H9 (cell line): ENCODE measurements around the gene MOB3A. TPM values are rescaled to one million over a fixed set of nuclear protein-coding genes. Genes with fewer than 3 reads are reported as not detected.

ENCODE experiments used
- DNase-seq: peaks from one replicate; pipeline ENCODE4 v3.0.0-alpha.2; 2017
- H2AFZ ChIP-seq: one replicate; pipeline ENCODE4 v1.6.1; 2013; ENCODE audit warnings: mild to moderate bottlenecking, low read length, control low read depth, moderate library complexity
- H2AK5ac ChIP-seq: 2 replicates; pipeline ENCODE4 v1.6.1; 2013; ENCODE audit warnings: low read length, control low read depth, mixed read lengths; ENCODE audit not compliant: insufficient read length
- H2BK120ac ChIP-seq: one replicate; pipeline ENCODE4 v1.6.1; 2013; ENCODE audit warnings: low read depth, mild to moderate bottlenecking, low read length, control low read depth, inconsistent platforms; ENCODE audit not compliant: poor library complexity, severe bottlenecking
- H2BK12ac ChIP-seq: 2 replicates; pipeline ENCODE4 v1.6.1; 2013; ENCODE audit warnings: low read length, control low read depth, mixed read lengths, low read depth; ENCODE audit not compliant: insufficient read length
- H2BK15ac ChIP-seq: 2 replicates; pipeline ENCODE4 v1.6.1; 2013; ENCODE audit warnings: low read depth, low read length, control low read depth
- H2BK20ac ChIP-seq: one replicate; pipeline ENCODE4 v1.6.1; 2013; ENCODE audit warnings: low read depth, mild to moderate bottlenecking, low read length, control low read depth, inconsistent platforms; ENCODE audit not compliant: poor library complexity, severe bottlenecking
- H2BK5ac ChIP-seq: 2 replicates; pipeline ENCODE4 v1.6.1; 2013; ENCODE audit warnings: low read length, control low read depth, mixed read lengths; ENCODE audit not compliant: insufficient read length
- H3K14ac ChIP-seq: 2 replicates; pipeline ENCODE4 v1.6.1; 2013; ENCODE audit warnings: low read length, control low read depth; ENCODE audit not compliant: insufficient read depth
- H3K18ac ChIP-seq: 2 replicates; pipeline ENCODE4 v1.6.1; 2013; ENCODE audit warnings: low read depth, mild to moderate bottlenecking, mixed read lengths, low read length, control low read depth; ENCODE audit not compliant: insufficient read length
- H3K23ac ChIP-seq: 2 replicates; pipeline ENCODE4 v1.6.1; 2013; ENCODE audit warnings: low read length, control low read depth, mixed read lengths, low read depth; ENCODE audit not compliant: insufficient read length
- H3K23me2 ChIP-seq: 2 replicates; pipeline ENCODE4 v1.6.1; 2013; ENCODE audit warnings: low read depth, mild to moderate bottlenecking, mixed read lengths, low read length, control low read depth; ENCODE audit not compliant: insufficient read length, poor library complexity, severe bottlenecking
- H3K27ac ChIP-seq: 2 replicates; pipeline ENCODE4 v1.5.1; 2013; ENCODE audit warnings: low read length, control low read depth, mixed read lengths, low read depth; ENCODE audit not compliant: insufficient read length
- H3K27me3 ChIP-seq: 2 replicates; pipeline ENCODE4 v1.6.1; 2013; ENCODE audit warnings: low read length, control low read depth, inconsistent platforms; ENCODE audit not compliant: insufficient read depth
- H3K4ac ChIP-seq: 2 replicates; pipeline ENCODE4 v1.6.1; 2013; ENCODE audit warnings: low read depth, mild to moderate bottlenecking, control low read depth, inconsistent platforms, low read length, moderate library complexity
- H3K4me1 ChIP-seq: 2 replicates; pipeline ENCODE4 v1.6.1; 2013; ENCODE audit warnings: low read length, control low read depth, inconsistent platforms; ENCODE audit not compliant: insufficient read depth
- H3K4me2 ChIP-seq: 2 replicates; pipeline ENCODE4 v1.6.1; 2013; ENCODE audit warnings: low read length, control low read depth, mixed read lengths; ENCODE audit not compliant: insufficient read length, insufficient read depth
- H3K56ac ChIP-seq: 2 replicates; pipeline ENCODE4 v1.6.1; 2013; ENCODE audit warnings: low read depth, mild to moderate bottlenecking, mixed read lengths, low read length, control low read depth; ENCODE audit not compliant: insufficient read length
- H3K79me1 ChIP-seq: 2 replicates; pipeline ENCODE4 v1.6.1; 2013; ENCODE audit warnings: low read depth, mild to moderate bottlenecking, moderate library complexity, low read length, control low read depth, inconsistent platforms; ENCODE audit not compliant: insufficient read depth, poor library complexity, severe bottlenecking
- H3K79me2 ChIP-seq: 2 replicates; pipeline ENCODE4 v1.6.1; 2013; ENCODE audit warnings: low read length, control low read depth, inconsistent platforms; ENCODE audit not compliant: insufficient read depth
- H3K9ac ChIP-seq: 2 replicates; pipeline ENCODE4 v1.6.1; 2013; ENCODE audit warnings: low read length, control low read depth, mixed read lengths; ENCODE audit not compliant: insufficient read length; ENCODE audit errors: extremely low read depth
- H3K9me3 ChIP-seq: one replicate; pipeline ENCODE4 v1.6.1; 2013; ENCODE audit warnings: low read depth, low read length, inconsistent platforms; ENCODE audit not compliant: control insufficient read depth
- H3T11ph ChIP-seq: one replicate; pipeline ENCODE4 v1.6.1; 2013; ENCODE audit warnings: mild to moderate bottlenecking, low read length, control low read depth, inconsistent platforms
- H4K20me1 ChIP-seq: one replicate; pipeline ENCODE4 v1.6.1; 2013; ENCODE audit not compliant: control insufficient read depth, insufficient read length, insufficient read depth
- H4K5ac ChIP-seq: 2 replicates; pipeline ENCODE4 v1.6.1; 2013; ENCODE audit warnings: low read depth, mild to moderate bottlenecking, mixed read lengths, low read length, control low read depth; ENCODE audit not compliant: insufficient read length
- H4K8ac ChIP-seq: replicated peaks from 2 replicates; pipeline ENCODE4 v1.6.1; 2013; ENCODE audit warnings: low read length, control low read depth, mixed read lengths, low read depth; ENCODE audit not compliant: insufficient read length
- H4K91ac ChIP-seq: 2 replicates; pipeline ENCODE4 v1.6.1; 2013; ENCODE audit warnings: low read depth, mild to moderate bottlenecking, moderate library complexity, mixed read lengths, low read length, control low read depth; ENCODE audit not compliant: insufficient read length
- H3K27ac Mint-ChIP-seq, 3 experiments: 2 replicates in 2 of 3; 3 replicates in 1 of 3; pipeline ENCODE4 v1.8.0; 2020 to 2021; ENCODE audit warnings: mixed read lengths in 3 of 3, mild to moderate bottlenecking in 1 of 3, moderate library complexity in 1 of 3
- H3K27me3 Mint-ChIP-seq: 2 replicates; pipeline ENCODE4 v1.8.0; 2021; ENCODE audit warnings: low read depth, mild to moderate bottlenecking, moderate library complexity, mixed read lengths
- H3K36me3 Mint-ChIP-seq, 3 experiments: 2 replicates in 2 of 3; 3 replicates in 1 of 3; pipeline ENCODE4 v1.8.0; 2020 to 2021; ENCODE audit warnings: low read depth in 3 of 3, mixed read lengths in 3 of 3; ENCODE audit not compliant: insufficient read depth in 1 of 3
- H3K4me1 Mint-ChIP-seq, 2 experiments: 2 replicates each; pipeline ENCODE4 v1.8.0; 2020; ENCODE audit warnings: mixed read lengths in 2 of 2
- H3K4me3 Mint-ChIP-seq, 2 experiments: 2 replicates in 1 of 2; 3 replicates in 1 of 2; pipeline ENCODE4 v1.8.0; 2020 to 2021; ENCODE audit warnings: mild to moderate bottlenecking in 2 of 2, mixed read lengths in 2 of 2, moderate library complexity in 1 of 2
- H3K9me3 Mint-ChIP-seq, 2 experiments: 2 replicates in 1 of 2; 3 replicates in 1 of 2; pipeline ENCODE4 v1.8.0; 2020; ENCODE audit warnings: mild to moderate bottlenecking in 2 of 2, mixed read lengths in 2 of 2, moderate library complexity in 1 of 2
- WGBS: extraction: QIAGEN DNeasy Blood & Tissue Kit; methylation state at CpG from one replicate; pipeline ENCODE4 v1.1.7; 2013; ENCODE audit warnings: missing lambda C conversion rate, low lambda C conversion rate, mixed read lengths; ENCODE audit not compliant: insufficient read length; ENCODE audit errors: extremely low coverage; 5-methylcytosine and 5-hydroxymethylcytosine counted together
- total RNA-seq: library from RNA; stranded (reverse); gene quantifications from 2 replicates; pipeline ENCODE4 v1.2.1, GENCODE V29; 2021
- TF ChIP-seq, protein P1 (sequence below): fragments of 200-600 bp; sonication (generic); conservative IDR thresholded peaks from 3 replicates; pipeline ENCODE4 v1.8.0; 2021; ENCODE audit warnings: antibody characterized with exemption, mild to moderate bottlenecking

The MOB3A gene
- total RNA-seq, 1 experiment from 2014 or later: 11.5 TPM

DNA sequence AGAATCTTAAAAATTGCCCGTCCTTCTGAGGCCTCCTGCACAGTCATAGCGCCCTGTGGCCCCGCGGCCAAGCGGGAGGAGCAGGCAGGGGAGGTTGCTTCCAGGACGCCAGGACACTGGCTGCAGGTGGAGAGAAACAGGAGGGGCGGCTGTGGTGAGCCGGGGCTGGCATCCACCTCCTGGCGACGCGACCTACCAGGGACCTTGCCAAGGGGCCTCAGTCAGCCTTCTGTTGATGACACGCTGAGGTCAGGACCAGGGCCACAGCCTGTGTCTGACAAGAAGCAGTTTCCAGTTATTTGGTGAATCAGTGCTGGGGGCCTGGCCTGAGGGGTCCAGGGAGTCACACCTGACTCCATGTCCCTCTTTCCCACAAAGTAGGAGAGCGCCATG lies 31.7 kb downstream of the MOB3A start:
- Histone ChIP-seq H4K20me1 (no peaks in the 10 kb centered on the region), H2BK5ac (no peak overlapping the region), H3K18ac (no peak overlapping the region), H4K5ac (no peak overlapping the region), H3K27me3 (no peaks in the 10 kb centered on the region), H3K14ac (no peak overlapping the region), H2BK12ac (no peak overlapping the region), H3K79me1 (no peaks in the 10 kb centered on the region), H2BK120ac (no peak overlapping the region), H3K4me1 (no peaks in the 10 kb centered on the region), H3K9ac (no peak overlapping the region), H3T11ph (no peak overlapping the region), H3K4me2 (no peak overlapping the region), H3K79me2 (no peaks in the 10 kb centered on the region), H2BK15ac (no peak overlapping the region), H3K23me2 (peaks cover 10% of the 10 kb centered on the region), H2AK5ac (no peak overlapping the region), H3K23ac (no peak overlapping the region), H3K9me3 (no peaks in the 10 kb centered on the region), H4K8ac (no peak overlapping the region), H3K4ac (no peak overlapping the region), H3K27ac (no peak overlapping the region), H3K56ac (no peak overlapping the region), H2AFZ (no peak overlapping the region), H4K91ac (no peak overlapping the region), H2BK20ac (no peak overlapping the region)
- DNase-seq: no peak
- H3K4me1 Mint-ChIP-seq: peaks cover 18 to 20% of the 10 kb centered on the region in 2 experiments
- H3K4me3 Mint-ChIP-seq: no peak overlapping the region
- H3K36me3 Mint-ChIP-seq: no peaks in the 10 kb centered on the region
- WGBS: no CpG with 5 or more reads among the region's 13 CpGs
- no peaks in the 10 kb centered on the region for H3K27me3 Mint-ChIP-seq
- H3K9me3 Mint-ChIP-seq: no peaks in the 10 kb centered on the region; a peak in 1 of 5 replicates
- peak overlapping the region in 1 of 3 experiments; percentile 63; a peak in 1 of 7 replicates for H3K27ac Mint-ChIP-seq
- TF ChIP-seq, protein P1, sequence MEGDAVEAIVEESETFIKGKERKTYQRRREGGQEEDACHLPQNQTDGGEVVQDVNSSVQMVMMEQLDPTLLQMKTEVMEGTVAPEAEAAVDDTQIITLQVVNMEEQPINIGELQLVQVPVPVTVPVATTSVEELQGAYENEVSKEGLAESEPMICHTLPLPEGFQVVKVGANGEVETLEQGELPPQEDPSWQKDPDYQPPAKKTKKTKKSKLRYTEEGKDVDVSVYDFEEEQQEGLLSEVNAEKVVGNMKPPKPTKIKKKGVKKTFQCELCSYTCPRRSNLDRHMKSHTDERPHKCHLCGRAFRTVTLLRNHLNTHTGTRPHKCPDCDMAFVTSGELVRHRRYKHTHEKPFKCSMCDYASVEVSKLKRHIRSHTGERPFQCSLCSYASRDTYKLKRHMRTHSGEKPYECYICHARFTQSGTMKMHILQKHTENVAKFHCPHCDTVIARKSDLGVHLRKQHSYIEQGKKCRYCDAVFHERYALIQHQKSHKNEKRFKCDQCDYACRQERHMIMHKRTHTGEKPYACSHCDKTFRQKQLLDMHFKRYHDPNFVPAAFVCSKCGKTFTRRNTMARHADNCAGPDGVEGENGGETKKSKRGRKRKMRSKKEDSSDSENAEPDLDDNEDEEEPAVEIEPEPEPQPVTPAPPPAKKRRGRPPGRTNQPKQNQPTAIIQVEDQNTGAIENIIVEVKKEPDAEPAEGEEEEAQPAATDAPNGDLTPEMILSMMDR: no peak
